Measurements from ENCODE around the gene ATP10B.
"Not testable (repeated sequence)": the region's sequence is repeated elsewhere in the genome, so short reads cannot be mapped to it uniquely, and the experiment has no call there.

ATP10B gene, protein sequence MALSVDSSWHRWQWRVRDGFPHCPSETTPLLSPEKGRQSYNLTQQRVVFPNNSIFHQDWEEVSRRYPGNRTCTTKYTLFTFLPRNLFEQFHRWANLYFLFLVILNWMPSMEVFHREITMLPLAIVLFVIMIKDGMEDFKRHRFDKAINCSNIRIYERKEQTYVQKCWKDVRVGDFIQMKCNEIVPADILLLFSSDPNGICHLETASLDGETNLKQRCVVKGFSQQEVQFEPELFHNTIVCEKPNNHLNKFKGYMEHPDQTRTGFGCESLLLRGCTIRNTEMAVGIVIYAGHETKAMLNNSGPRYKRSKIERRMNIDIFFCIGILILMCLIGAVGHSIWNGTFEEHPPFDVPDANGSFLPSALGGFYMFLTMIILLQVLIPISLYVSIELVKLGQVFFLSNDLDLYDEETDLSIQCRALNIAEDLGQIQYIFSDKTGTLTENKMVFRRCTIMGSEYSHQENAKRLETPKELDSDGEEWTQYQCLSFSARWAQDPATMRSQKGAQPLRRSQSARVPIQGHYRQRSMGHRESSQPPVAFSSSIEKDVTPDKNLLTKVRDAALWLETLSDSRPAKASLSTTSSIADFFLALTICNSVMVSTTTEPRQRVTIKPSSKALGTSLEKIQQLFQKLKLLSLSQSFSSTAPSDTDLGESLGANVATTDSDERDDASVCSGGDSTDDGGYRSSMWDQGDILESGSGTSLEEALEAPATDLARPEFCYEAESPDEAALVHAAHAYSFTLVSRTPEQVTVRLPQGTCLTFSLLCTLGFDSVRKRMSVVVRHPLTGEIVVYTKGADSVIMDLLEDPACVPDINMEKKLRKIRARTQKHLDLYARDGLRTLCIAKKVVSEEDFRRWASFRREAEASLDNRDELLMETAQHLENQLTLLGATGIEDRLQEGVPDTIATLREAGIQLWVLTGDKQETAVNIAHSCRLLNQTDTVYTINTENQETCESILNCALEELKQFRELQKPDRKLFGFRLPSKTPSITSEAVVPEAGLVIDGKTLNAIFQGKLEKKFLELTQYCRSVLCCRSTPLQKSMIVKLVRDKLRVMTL (N-terminal part only)
- 0 reads per million in 3 donors for total RNA-seq

DNA sequence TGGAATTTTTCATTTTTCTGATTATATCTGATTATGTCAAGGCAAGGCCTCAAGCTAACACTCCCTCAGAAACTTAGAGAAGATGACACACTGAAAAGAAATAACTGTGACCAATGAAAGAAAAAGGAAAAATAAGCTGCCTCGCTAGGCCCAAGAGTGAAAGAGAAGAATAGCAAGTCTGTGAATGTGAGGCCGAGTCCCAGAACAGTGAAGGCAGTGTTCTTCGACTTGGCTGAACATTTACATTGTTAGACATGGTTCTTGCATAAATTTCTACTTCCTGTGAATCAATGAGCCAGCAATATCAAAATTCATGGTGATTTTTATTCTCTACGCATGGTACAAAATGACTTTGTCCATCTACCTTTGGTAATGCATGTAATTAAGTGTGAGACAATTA is at the start of gene ATP10B:
ATP10B (minus strand) TSS at position 163 of the 400 bp plus-strand sequence. CDS start 164,137 bp downstream, outside the sequence.
- Histone ChIP-seq H3K27me3 (replicated peaks; ENCODE audit: control insufficient read depth, insufficient read depth, low read length, poor library complexity, severe bottlenecking) (no peaks in the 10 kb centered on the region), H3K9me3 (ENCODE audit: control insufficient read depth, low read length) (no peaks in the 10 kb centered on the region), H3K27ac (ENCODE audit: insufficient read depth, low read length, poor library complexity, severe bottlenecking) (no peak within 1 kb of the TSS), H3K4me3 (ENCODE audit: insufficient read depth, low read depth, low read length, poor library complexity, severe bottlenecking) (no peak within 1 kb of the TSS), H3K4me1 (ENCODE audit: control insufficient read depth, insufficient read depth, low read length, poor library complexity, severe bottlenecking) (no peaks in the 10 kb centered on the region), H3K36me3 (ENCODE audit: control insufficient read depth, insufficient read depth, low read length) (no peaks in the 10 kb centered on the region)
- DNase-seq = no peak

DNA sequence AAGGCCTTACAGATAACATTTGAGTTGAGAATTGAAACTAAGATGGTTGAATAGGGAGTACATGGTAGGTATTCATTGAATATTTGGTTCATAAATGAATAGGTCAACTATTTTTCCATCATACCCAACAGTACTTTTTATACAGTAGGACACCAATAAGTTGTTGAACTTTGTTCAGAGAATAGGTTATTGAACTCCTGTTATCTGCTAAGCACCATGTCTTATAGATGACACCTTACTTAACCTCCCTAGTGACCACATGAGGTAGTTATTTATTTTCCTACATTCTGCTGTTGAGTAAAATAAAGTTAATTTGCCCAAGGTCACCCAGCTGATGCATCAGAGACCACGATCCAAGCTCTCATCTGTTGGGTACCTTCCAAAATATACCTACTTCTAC is 49.6 kb upstream of the ATP10B start:
- Histone ChIP-seq H3K36me3 (ENCODE audit: control insufficient read depth, insufficient read depth, low read length) (no peaks in the 10 kb centered on the region), H3K4me3 (ENCODE audit: insufficient read depth, low read depth, low read length, poor library complexity, severe bottlenecking) (no peak overlapping the region), H3K27ac (ENCODE audit: insufficient read depth, low read length, poor library complexity, severe bottlenecking) (no peak overlapping the region), H3K9me3 (ENCODE audit: control insufficient read depth, low read length) (no peaks in the 10 kb centered on the region), H3K27me3 (replicated peaks; ENCODE audit: control insufficient read depth, insufficient read depth, low read length, poor library complexity, severe bottlenecking) (no peaks in the 10 kb centered on the region), H3K4me1 (ENCODE audit: control insufficient read depth, insufficient read depth, low read length, poor library complexity, severe bottlenecking) (no peaks in the 10 kb centered on the region)
- no peak for DNase-seq

DNA sequence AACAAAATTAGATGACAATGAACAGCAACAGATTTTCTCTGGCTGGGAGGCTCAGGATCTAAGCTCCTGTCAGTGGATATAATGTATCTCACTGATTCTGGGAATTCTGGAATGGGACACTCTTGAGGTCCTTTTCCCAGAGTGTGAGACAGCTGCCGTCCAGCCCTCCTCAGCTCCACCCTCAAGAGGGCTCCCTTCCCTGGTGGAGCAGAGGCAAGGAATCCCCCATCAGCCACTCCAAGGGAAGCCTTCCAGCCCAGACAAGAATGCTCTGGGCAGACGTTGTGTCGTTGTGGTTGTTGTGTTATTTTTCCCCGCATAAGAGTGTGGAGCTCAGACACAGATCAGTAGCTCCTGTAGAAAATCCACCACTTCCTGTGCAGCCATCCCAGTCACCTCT is 47.7 kb upstream of the ATP10B start:
- Histone ChIP-seq H3K4me3 (ENCODE audit: insufficient read depth, low read depth, low read length, poor library complexity, severe bottlenecking) (no peak overlapping the region), H3K4me1 (ENCODE audit: control insufficient read depth, insufficient read depth, low read length, poor library complexity, severe bottlenecking) (no peaks in the 10 kb centered on the region), H3K27ac (ENCODE audit: insufficient read depth, low read length, poor library complexity, severe bottlenecking) (no peak overlapping the region)

DNA sequence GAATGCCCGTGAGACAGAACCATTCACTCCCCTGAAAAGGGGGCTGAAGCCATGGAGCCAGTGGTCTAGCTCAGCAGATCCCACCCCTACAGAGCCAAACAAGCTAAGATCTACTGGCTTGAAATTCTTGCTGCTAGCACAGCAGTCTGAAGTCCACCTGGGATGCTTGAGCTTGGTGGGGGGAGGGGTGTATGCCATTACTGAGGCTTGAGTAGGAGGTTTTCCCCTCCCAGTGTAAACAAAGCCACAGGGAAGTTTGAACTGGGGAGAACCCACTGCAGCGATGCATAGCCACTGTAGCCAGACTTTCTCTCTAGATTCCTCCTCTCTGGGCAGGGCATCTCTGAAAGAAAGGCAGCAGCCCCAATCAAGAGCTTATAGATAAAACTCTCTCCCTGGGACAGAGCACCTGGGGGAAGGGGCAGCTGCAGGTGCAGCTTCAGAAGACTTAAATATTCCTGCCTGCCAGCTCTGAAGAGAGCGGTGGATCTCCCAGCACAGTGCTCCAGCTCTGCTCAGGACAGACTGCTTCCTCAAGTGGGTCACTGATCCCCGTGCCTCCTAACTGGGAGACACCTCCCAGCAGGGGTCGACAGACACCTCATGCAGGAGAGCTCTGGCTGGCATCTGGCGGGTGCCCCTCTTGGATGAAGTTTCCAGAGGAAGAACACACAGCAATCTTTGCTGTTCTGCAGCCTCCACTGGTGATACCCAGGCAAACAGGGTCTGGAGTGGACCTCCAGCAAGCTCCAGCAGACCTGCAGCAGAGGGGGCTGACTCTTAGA is 41.4 kb upstream of the ATP10B start:
- not testable (repeated sequence) for H3K36me3 ChIP-seq (ENCODE audit: control insufficient read depth, insufficient read depth, low read length); DNase-seq; H3K27me3 ChIP-seq (replicated peaks; ENCODE audit: control insufficient read depth, insufficient read depth, low read length, poor library complexity, severe bottlenecking); H3K27ac ChIP-seq (ENCODE audit: insufficient read depth, low read length, poor library complexity, severe bottlenecking); H3K9me3 ChIP-seq (ENCODE audit: control insufficient read depth, low read length); H3K4me1 ChIP-seq (ENCODE audit: control insufficient read depth, insufficient read depth, low read length, poor library complexity, severe bottlenecking); H3K4me3 ChIP-seq (ENCODE audit: insufficient read depth, low read depth, low read length, poor library complexity, severe bottlenecking)

More for the DNA sequence above, 47.7 kb upstream of the ATP10B start:
- Histone ChIP-seq H3K36me3 (ENCODE audit: control insufficient read depth, insufficient read depth, low read length) (no peaks in the 10 kb centered on the region), H3K27me3 (replicated peaks; ENCODE audit: control insufficient read depth, insufficient read depth, low read length, poor library complexity, severe bottlenecking) (no peaks in the 10 kb centered on the region), H3K9me3 (ENCODE audit: control insufficient read depth, low read length) (no peaks in the 10 kb centered on the region)
- no peak for DNase-seq

DNA sequence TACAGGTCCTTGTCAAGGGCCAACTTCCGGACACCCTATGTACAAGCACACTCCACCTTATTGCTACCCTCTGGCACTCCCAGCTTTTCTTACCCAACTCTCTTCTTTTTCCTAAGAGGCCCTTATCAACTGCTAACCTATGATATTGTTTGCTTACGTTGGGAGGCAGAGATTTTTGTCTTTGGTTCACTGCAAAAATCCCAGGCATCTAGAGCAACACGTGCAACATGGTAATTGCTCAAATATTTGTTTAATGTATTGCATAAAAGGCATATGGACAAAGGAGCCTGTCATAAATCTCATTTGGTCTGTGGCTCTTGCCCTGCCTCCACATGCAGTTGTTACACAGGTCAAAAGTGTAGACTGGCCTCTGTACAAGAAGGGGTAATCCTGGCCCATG is 35.8 kb upstream of the ATP10B start:
- DNase-seq = no peak

DNA sequence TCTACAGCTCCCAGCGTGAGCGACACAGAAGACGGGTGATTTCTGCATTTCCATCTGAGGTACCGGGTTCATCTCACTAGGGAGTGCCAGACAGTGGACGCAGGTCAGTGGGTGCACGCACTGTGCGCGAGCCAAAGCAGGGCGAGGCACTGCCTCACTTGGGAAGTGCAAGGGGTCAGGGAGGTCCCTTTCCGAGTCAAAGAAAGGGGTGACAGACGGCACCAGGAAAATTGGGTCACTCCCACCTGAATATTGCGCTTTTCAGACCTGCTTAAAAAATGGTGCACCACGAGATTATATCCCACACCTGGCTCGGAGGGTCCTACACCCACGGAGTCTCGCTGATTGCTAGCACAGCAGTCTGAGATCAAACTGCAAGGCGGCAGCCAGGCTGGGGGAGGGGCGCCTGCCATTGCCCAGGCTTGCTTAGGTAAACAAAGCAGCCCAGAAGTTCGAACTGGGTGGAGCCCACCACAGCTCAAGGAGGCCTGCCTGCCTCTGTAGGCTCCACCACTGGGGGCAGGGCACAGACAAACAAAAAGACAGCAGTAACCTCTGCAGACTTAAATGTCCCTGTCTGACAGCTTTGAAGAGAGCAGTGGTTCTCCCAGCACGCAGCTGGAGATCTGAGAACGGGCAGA is 21.7 kb upstream of the ATP10B start:
- not testable (repeated sequence) for H3K4me1 ChIP-seq (ENCODE audit: control insufficient read depth, insufficient read depth, low read length, poor library complexity, severe bottlenecking); H3K9me3 ChIP-seq (ENCODE audit: control insufficient read depth, low read length); H3K4me3 ChIP-seq (ENCODE audit: insufficient read depth, low read depth, low read length, poor library complexity, severe bottlenecking); H3K27ac ChIP-seq (ENCODE audit: insufficient read depth, low read length, poor library complexity, severe bottlenecking); DNase-seq; H3K36me3 ChIP-seq (ENCODE audit: control insufficient read depth, insufficient read depth, low read length); H3K27me3 ChIP-seq (replicated peaks; ENCODE audit: control insufficient read depth, insufficient read depth, low read length, poor library complexity, severe bottlenecking)

More for the DNA sequence above, 35.8 kb upstream of the ATP10B start:
- Histone ChIP-seq H3K36me3 (ENCODE audit: control insufficient read depth, insufficient read depth, low read length) (no peaks in the 10 kb centered on the region), H3K27me3 (replicated peaks; ENCODE audit: control insufficient read depth, insufficient read depth, low read length, poor library complexity, severe bottlenecking) (no peaks in the 10 kb centered on the region), H3K4me1 (ENCODE audit: control insufficient read depth, insufficient read depth, low read length, poor library complexity, severe bottlenecking) (no peaks in the 10 kb centered on the region), H3K4me3 (ENCODE audit: insufficient read depth, low read depth, low read length, poor library complexity, severe bottlenecking) (no peak overlapping the region), H3K27ac (ENCODE audit: insufficient read depth, low read length, poor library complexity, severe bottlenecking) (no peak overlapping the region), H3K9me3 (ENCODE audit: control insufficient read depth, low read length) (no peaks in the 10 kb centered on the region)

DNA sequence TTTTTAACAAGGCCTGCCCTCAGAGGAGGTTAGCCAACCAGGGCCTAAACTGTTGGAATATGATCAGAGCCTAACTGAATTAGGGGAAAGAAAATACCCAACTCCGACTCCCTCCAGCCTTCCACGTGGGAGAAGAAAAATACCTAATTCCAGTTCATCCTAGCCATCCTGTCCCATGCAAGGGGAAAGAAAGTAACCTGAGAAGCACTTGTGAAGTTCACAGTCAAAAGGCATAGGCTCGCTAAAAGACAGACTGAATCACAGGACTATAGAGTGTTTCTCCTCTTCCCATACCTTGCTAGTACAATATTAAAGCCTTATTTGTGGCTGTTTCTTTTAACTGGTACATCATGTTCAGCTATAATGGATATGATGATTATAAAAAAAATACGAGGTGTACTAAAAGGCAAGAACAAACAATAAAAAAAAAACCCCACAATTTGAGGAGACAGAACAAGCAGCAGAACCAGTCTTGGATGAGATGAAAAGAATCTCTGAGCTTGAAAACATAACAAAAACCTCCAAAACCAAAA is 18.0 kb upstream of the ATP10B start:
- no peak overlapping the region for H3K4me3 ChIP-seq (ENCODE audit: insufficient read depth, low read depth, low read length, poor library complexity, severe bottlenecking)
- H3K27ac ChIP-seq (ENCODE audit: insufficient read depth, low read length, poor library complexity, severe bottlenecking) = no peak overlapping the region
- H3K36me3 ChIP-seq (ENCODE audit: control insufficient read depth, insufficient read depth, low read length) = no peaks in the 10 kb centered on the region
- no peaks in the 10 kb centered on the region for H3K4me1 ChIP-seq (ENCODE audit: control insufficient read depth, insufficient read depth, low read length, poor library complexity, severe bottlenecking)
- DNase-seq = no peak
- no peaks in the 10 kb centered on the region for H3K9me3 ChIP-seq (ENCODE audit: control insufficient read depth, low read length)
- H3K27me3 ChIP-seq (replicated peaks; ENCODE audit: control insufficient read depth, insufficient read depth, low read length, poor library complexity, severe bottlenecking) = no peaks in the 10 kb centered on the region

DNA sequence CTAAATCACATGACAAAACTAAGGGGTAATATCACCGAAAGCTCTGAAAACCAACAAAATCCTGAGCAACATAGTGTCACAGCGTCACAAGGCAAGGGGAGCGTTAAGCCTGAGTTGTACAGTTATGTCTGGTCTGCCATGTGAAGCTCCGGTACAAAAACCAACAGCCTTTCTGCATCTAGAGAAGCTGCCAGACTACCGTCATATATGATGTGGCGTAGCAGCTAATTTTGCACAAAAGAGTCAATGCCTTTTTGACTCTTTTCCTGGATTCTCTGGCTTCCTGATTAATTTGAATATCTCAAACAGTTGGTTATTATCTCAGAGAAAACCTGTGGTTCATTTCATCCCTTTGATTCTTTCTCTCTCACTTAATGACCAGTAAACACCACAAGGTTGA is 16.0 kb upstream of the ATP10B start:
- Histone ChIP-seq H3K9me3 (ENCODE audit: control insufficient read depth, low read length) (no peaks in the 10 kb centered on the region), H3K36me3 (ENCODE audit: control insufficient read depth, insufficient read depth, low read length) (no peaks in the 10 kb centered on the region), H3K27ac (ENCODE audit: insufficient read depth, low read length, poor library complexity, severe bottlenecking) (no peak overlapping the region), H3K4me1 (ENCODE audit: control insufficient read depth, insufficient read depth, low read length, poor library complexity, severe bottlenecking) (no peaks in the 10 kb centered on the region), H3K4me3 (ENCODE audit: insufficient read depth, low read depth, low read length, poor library complexity, severe bottlenecking) (no peak overlapping the region), H3K27me3 (replicated peaks; ENCODE audit: control insufficient read depth, insufficient read depth, low read length, poor library complexity, severe bottlenecking) (no peaks in the 10 kb centered on the region)
- DNase-seq = no peak

DNA sequence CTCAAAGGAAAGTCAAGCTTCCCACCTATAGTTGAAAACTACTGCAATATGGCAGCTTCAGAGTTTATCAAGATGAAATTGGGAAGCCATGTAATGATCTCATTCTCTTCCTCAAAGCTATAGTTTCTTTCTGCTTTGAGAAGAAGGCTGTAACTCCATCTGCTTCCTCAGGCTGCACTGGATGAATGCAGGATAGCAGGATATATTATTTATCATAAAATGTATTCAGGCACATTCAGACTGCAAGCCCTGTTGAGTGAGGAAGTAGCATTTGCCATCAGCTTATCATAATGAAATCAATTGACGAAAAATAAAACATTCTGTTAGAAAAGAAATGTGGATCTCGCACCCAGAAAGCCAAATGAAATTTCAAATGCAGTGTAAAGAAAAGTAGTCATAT is 560 bp downstream of the ATP10B start:
- H3K4me1 ChIP-seq (ENCODE audit: control insufficient read depth, insufficient read depth, low read length, poor library complexity, severe bottlenecking) = no peaks in the 10 kb centered on the region
- H3K9me3 ChIP-seq (ENCODE audit: control insufficient read depth, low read length) = no peaks in the 10 kb centered on the region
- DNase-seq = no peak
- no peaks in the 10 kb centered on the region for H3K27me3 ChIP-seq (replicated peaks; ENCODE audit: control insufficient read depth, insufficient read depth, low read length, poor library complexity, severe bottlenecking)
- H3K4me3 ChIP-seq (ENCODE audit: insufficient read depth, low read depth, low read length, poor library complexity, severe bottlenecking) = no peak overlapping the region
- no peak overlapping the region for H3K27ac ChIP-seq (ENCODE audit: insufficient read depth, low read length, poor library complexity, severe bottlenecking)
- no peaks in the 10 kb centered on the region for H3K36me3 ChIP-seq (ENCODE audit: control insufficient read depth, insufficient read depth, low read length)
